ENCODE results near the gene ATMIN.

DNA sequence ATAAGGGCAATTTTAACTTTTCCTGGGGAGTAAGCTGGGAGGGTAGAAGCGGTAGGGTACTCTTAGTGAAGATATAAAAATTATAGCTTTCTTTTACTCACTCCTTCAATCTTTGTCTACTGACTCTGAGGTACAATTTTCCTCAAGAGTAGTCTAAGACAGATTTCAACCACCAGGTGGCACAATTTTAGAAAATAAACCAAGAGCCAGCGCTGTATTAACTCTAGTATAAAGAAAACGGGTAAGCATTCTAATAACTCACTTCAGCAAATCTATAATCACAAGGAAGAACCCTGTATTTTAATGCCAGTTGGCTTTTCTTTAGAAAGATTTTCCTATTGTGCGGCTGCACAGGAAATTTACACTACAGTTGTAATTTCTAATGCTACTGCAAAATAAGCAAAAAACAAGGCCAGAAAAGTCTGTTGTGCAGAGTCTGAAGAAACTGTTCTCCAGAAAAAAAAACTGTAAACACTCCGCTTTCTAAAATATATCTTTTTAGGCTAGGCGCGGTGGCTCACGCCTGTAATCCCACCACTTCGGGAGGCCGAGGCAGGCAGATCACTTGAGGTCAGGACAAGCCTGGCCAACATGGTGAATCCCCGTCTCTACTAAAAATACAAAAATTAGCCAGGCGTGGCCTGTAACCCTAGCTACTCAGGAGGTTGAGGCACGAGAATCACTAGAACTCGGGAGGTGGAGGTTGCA, 30.8 kb upstream of the ATMIN start:
- TF ChIP-seq EZH2 (IDR thresholded peaks at IDR 0.05) (no peak), POLR2AphosphoS5 (IDR thresholded peaks at IDR 0.05; ENCODE audit: low read depth, low read length) (no peak)

Data from HCT116 (cell line).